Epithelial cell of esophagus (primary cell): ENCODE results near the gene DSCAML1.

Experiments used
- DNase-seq: peaks from one replicate; pipeline ENCODE4 v3.0.0; 2010; ENCODE audit warnings: low read depth
- H3K4me3 ChIP-seq: 2 replicates; pipeline ENCODE4 v1.5.1; 2011; ENCODE audit warnings: mild to moderate bottlenecking, low read length, control low read depth
- CTCF ChIP-seq: IDR thresholded peaks from 2 replicates; pipeline ENCODE4 v1.5.1; 2011; ENCODE audit warnings: low read depth, mild to moderate bottlenecking, low read length, control low read depth, inconsistent platforms; ENCODE audit not compliant: insufficient read depth; ENCODE audit errors: missing control alignments

The DSCAML1 gene

GRCh38 chr11:117704395-117705100, 92.5 kb downstream of the DSCAML1 start:
- TF ChIP-seq CTCF, result no peak
- no peak for DNase-seq
- no peak overlapping the region for H3K4me3 ChIP-seq

DNA sequence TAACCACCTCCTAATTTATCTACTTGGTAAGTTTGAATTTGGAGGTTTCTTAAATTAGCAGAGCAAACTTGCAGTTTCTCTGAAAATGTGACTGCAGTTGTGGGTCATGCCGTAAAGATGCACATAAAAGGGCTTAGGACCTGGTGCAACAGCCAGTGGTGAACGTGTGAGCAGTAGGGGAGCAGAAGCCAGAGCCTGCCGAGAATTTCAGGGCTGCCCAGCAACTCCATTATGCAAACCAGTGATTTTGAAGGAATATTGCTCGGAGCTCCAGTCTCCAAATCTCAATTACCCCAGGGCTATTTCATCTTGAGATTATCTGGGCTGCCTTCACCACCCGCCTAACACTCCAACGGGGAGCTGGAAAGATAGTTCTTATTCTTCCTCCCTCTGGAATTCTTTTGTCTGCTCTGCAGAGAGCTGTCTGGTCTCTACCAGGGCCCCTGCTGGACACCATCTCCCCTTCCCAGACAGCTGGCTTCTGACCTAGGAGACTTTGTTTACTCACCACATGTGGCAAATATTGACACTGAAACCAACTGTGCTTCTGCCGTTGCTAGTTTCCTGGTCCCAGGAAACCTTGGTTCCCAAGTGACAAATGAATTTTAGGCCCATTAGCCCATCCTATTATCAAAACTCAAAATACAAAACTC, 93.9 kb downstream of the DSCAML1 start:
- H3K4me3 ChIP-seq, result no peak overlapping the region
- TF ChIP-seq CTCF, result no peak
- no peak for DNase-seq

DNA sequence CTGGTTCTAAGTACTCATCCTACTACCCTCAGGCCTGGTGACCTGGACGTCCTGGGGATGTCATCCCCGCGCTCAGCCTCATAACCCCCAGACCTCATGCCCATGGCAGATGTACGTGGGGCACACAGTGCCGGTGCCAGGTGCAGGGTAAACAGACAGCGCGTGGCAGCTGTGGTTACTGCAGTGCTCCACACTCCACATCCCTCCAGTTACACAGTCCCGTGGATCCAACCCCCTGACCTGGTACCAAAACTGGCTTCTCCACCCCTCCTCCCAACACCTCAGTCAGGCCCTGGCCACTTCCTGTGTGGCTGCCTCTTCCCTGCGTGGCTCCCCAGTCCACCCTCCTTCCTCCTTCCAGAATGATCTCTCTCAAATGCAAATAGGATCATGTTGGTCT, 95.2 kb downstream of the DSCAML1 start:
- H3K4me3 ChIP-seq, result no peak overlapping the region
- DNase-seq, result no peak
- no peak for TF ChIP-seq CTCF

DNA sequence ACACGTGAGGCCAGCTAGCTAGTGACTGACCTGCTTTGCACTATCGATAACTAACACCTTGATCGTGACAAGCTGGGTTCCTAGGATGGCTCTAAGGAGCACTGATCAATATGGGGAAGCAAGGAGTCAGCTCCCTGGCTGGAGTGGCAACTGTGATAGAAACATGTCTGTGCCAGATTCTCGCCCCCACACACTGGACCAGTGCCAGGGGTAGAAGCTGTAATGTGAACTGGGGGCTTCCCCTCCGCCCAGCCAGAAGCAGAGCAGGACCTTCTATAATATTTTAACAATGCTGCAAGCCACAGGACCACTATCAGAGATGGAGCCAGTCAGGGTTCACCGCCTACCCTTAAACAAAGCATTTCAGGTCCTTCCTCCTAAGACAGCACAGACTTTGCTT, 96.5 kb downstream of the DSCAML1 start:
- H3K4me3 ChIP-seq, result no peak overlapping the region
- TF ChIP-seq CTCF, result no peak
- DNase-seq, result no peak

DNA sequence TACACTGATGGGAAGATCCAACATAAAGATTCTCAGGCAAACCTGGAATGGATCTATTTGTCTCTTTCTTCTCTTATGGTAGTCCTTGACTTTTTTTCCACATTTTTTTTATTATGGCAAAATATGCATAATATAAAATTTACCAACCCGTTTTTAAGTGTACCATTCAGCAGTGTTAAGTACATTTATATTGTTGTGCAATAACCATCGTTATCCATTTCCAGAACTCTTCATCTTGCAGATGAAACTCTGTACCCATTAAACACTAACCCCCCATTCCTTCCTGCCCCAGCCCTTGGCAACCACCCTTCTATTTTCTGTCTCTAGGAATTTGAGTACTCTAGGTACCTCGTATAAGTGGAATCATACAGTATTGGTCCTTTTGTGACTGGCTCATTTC, 99.7 kb downstream of the DSCAML1 start:
- no peak for DNase-seq

GRCh38 chr11:117696540-117696939, 100.5 kb downstream of the DSCAML1 start:
- no peak for DNase-seq
- no peak for TF ChIP-seq CTCF
- no peak overlapping the region for H3K4me3 ChIP-seq

More for the DNA sequence above, 99.7 kb downstream of the DSCAML1 start:
- H3K4me3 ChIP-seq, result no peak overlapping the region
- no peak for TF ChIP-seq CTCF

DNA sequence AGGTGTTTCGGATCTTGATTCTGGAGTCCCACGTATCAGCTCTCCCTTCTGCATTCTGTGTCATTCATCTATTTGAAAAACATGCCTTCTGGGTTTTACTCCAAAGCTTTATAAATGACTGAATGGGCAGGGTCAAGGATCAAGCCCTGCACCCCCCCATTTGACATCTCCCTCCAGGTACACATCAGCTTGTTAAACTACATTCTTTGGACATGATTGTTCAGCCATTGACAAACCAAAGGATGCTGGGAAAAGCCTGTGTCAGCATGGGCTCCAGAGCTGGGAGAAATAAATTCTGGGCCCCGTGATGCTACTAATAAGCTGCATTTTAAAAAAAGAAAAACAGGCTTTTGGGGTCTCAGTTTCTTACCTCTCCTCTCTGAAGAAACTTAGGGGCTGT, 103.7 kb downstream of the DSCAML1 start:
- TF ChIP-seq CTCF, result no peak
- H3K4me3 ChIP-seq, result no peak overlapping the region
- DNase-seq, result peak; percentile 34
